Panc1 (cell line): Measurements from ENCODE around the gene UXS1.

Experiments used
- CTCF ChIP-seq: fragments of 450-650 bp; IDR thresholded peaks from 2 replicates; pipeline ENCODE4 v1.5.1; 2017; ENCODE audit warnings: mild to moderate bottlenecking
- POLR2AphosphoS5 ChIP-seq: IDR thresholded peaks from 2 replicates; pipeline ENCODE4 v1.6.1; 2012; ENCODE audit warnings: mild to moderate bottlenecking, low read depth, low read length, moderate library complexity
- REST ChIP-seq, 2 experiments: IDR thresholded peaks; 2 replicates each; pipeline ENCODE4 v1.6.1; 2011 to 2012; ENCODE audit warnings: low read depth in 2 of 2, control low read depth in 1 of 2, low read length in 1 of 2, mild to moderate bottlenecking in 1 of 2, moderate library complexity in 1 of 2; ENCODE audit not compliant: insufficient read depth in 1 of 2
- SIN3A ChIP-seq: IDR thresholded peaks from 2 replicates; pipeline ENCODE4 v1.6.1; 2012; ENCODE audit warnings: low read depth, mild to moderate bottlenecking, low read length, moderate library complexity, borderline replicate concordance; ENCODE audit not compliant: insufficient read depth
- TCF7L2 ChIP-seq: IDR thresholded peaks from 2 replicates; pipeline ENCODE4 v1.6.1; 2011; ENCODE audit warnings: mild to moderate bottlenecking, low read depth, low read length, inconsistent platforms

- no peak for TF ChIP-seq POLR2AphosphoS5
- TF ChIP-seq CTCF: no peak
- no peak for TF ChIP-seq SIN3A
- no peak for TF ChIP-seq REST (IDR thresholded peaks at IDR 0.05; ENCODE audit: insufficient read depth in 1 of 2, low read depth in 2 of 2, low read length in 1 of 2)
- no peak for TF ChIP-seq TCF7L2
Measured at GRCh38 chr2:106068451-106068850, 125.7 kb downstream of the UXS1 start.
